ENCODE data around the gene RNASEH2B. TPM values are rescaled to one million over a fixed set of nuclear protein-coding genes. Genes with fewer than 3 reads are reported as not detected.

Gene RNASEH2B
- total RNA-seq, 1 donor from 2014 or later = 60.5 TPM

DNA sequence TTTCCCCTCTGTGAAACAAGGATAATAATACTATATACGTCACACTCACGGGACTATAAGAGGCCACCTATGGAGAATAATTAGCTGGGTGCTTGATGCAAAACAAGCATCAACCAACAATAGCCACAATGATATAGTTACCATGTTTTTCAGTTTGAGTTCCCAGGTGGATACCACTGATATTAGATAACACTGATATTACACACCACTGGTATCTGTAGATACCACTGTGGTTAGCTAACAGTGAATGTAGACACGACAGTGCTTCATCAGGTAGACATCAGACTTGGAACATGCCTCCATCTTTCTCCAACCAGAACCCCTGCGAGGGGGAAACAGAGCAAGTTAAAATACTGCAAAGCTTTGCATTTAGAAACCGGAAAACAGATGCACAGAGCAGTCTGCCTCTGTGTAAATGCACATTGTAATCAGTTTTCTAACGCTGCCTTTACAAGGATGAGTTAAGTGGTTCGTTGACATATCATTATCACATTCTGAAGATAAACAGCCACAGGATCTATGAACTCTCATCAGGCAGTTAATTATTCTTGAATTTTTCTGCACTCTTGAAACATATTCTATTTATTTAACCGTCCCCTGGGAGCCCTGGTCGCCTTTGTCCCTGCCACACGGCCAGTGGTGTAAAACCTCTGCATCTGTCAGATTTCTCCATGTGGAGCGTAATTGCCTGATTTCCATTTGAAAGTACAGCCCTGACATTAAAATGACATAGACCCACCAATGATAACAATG, 80.7 kb downstream of the RNASEH2B start:
- peaks cover 7 to 15% of the 10 kb centered on the region in 2 donors for H3K4me1 ChIP-seq
- peak overlapping the region; percentile 23 to 38 for H3K4me3 ChIP-seq
- DNase-seq (ENCODE audit: low spot score in 2 of 2) = no peak
- peak overlapping the region; percentile 2 to 57 for H3K27ac ChIP-seq
- H3K36me3 ChIP-seq = no peaks in the 10 kb centered on the region
- TF ChIP-seq, protein P1, sequence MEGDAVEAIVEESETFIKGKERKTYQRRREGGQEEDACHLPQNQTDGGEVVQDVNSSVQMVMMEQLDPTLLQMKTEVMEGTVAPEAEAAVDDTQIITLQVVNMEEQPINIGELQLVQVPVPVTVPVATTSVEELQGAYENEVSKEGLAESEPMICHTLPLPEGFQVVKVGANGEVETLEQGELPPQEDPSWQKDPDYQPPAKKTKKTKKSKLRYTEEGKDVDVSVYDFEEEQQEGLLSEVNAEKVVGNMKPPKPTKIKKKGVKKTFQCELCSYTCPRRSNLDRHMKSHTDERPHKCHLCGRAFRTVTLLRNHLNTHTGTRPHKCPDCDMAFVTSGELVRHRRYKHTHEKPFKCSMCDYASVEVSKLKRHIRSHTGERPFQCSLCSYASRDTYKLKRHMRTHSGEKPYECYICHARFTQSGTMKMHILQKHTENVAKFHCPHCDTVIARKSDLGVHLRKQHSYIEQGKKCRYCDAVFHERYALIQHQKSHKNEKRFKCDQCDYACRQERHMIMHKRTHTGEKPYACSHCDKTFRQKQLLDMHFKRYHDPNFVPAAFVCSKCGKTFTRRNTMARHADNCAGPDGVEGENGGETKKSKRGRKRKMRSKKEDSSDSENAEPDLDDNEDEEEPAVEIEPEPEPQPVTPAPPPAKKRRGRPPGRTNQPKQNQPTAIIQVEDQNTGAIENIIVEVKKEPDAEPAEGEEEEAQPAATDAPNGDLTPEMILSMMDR (IDR thresholded peaks at IDR 0.05) = no peak
- intact Hi-C loops (cut with DNase I) = loop anchor here (5.0 kb wide), 1 partner anchor 62 kb away; no protein-coding TSS in a partner anchor
- no peaks in the 10 kb centered on the region for H3K9me3 ChIP-seq
- no peaks in the 10 kb centered on the region for H3K27me3 ChIP-seq

DNA sequence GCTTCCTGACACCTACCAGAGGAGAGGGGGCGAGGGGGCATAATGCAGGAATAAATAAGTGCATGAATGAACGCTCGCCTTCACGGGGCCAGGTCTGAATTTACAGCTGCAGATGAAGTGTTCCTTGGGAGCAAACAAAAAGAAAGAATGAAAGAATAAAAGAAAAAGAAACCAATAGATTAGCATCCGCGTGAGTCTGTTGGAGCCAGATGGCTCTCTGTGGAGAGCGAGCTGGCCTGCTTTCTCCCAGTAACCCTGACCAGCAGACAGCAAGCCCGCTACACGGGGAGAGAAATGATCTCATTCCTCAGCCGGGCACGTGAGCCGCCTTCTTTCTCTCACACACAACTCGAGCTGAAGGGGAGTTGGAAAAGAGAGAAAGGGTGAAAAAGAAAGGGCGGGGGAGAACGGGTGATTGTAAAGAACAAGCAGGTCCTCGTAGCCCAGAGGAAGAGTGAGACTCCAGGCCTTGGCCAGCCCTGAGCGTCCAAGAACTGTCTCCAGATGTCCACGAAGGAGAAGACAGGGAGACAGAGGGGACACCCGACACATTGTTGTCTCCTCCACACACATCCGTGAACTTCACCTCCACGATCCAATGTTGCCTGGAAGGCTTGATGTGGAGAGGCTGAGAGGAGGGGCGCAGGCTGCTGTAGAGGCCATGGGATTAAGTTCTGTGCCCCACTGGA, 81.4 kb downstream of the RNASEH2B start:
- Histone ChIP-seq H3K36me3 (no peaks in the 10 kb centered on the region), H3K27me3 (no peaks in the 10 kb centered on the region), H3K9me3 (no peaks in the 10 kb centered on the region), H3K27ac (peak overlapping the region; percentile 2 to 57), H3K4me1 (peaks cover 7 to 15% of the 10 kb centered on the region in 2 donors), H3K4me3 (peak overlapping the region; percentile 23 to 38)
- TF ChIP-seq, protein P1 (IDR thresholded peaks at IDR 0.05) = no peak
- intact Hi-C loops (cut with DNase I) = loop anchor here (5.0 kb wide), 1 partner anchor 61 kb away; no protein-coding TSS in a partner anchor
- peak in 1 of 2 donors; percentile 77 for DNase-seq (ENCODE audit: low spot score in 2 of 2)

DNA sequence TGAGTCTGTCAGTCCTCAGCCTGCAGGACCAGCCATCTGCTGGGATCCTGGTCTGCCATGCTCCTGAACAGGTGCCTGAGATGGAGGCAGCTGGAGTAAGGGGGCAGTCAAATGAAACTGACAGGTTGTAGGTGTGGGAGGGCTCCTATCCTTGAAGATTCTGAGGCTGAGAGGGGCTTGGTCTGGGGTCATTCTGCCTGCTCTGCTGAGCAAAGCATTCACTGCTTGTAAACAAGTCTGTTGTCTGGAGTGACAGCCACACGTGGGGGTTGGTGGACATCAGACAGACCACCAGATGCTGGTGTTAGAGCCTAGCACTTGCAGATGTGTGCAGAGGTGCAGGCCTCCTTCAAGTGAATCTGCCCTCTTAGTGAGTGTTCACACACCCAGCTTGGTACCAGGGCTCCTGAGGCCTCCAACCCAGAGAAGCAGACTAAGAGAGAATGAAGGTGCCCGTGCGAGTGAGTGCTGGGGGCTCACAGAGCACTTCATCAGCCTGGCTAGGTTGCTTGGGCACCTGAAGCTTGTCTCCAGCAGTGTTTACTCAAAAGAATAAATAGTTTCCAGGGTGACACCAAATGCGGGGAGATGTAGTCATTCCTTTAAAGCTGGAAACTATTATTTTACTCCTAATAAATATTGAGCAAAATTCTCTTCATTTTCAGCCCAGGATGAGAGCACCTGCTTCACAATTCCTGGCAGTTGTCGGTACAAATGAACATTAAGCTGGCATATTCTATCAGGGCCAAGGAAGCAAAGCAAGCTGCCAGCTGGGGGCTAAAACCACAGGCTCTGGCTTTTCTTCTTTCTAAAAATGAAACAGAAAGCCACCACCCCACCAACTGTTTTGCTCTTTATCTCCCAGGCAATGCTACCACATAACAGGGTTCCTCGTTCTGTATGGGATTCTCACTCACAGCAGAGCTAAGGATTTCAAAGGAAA, 82.3 kb downstream of the RNASEH2B start:
- intact Hi-C loops (cut with DNase I) = loop anchor here (5.0 kb wide), 1 partner anchor 60 kb away; no protein-coding TSS in a partner anchor
- Histone ChIP-seq H3K9me3 (no peaks in the 10 kb centered on the region), H3K27me3 (no peaks in the 10 kb centered on the region), H3K4me1 (peaks cover 7 to 15% of the 10 kb centered on the region in 2 donors), H3K27ac (peak overlapping the region in 1 of 2 donors; percentile 57), H3K4me3 (no peak overlapping the region), H3K36me3 (no peaks in the 10 kb centered on the region)
- TF ChIP-seq, protein P1 (IDR thresholded peaks at IDR 0.05) = no peak
- DNase-seq (ENCODE audit: low spot score in 2 of 2) = no peak

DNA sequence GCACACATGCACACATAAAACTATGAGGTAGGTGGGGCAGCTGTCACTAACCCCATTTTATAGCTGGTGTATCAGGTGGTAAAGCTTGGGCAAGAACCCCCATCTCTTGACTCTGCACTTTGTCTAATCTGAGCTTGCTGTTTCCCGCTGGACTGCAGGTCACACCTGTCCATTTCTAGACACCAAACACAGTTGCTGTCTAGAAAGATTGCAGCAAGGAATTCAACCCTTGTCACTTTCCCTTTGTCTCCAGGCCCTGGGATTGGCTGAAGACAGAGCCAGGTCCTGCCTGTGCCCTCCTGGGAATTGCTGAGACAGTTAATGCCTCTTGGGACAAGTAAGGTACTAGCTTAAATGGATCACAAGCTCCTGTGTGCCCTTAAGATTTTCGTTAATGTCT, 83.8 kb downstream of the RNASEH2B start:
- peaks cover 7 to 15% of the 10 kb centered on the region in 2 donors for H3K4me1 ChIP-seq

More for the DNA sequence above, 83.8 kb downstream of the RNASEH2B start:
- intact Hi-C loops (cut with DNase I) = loop anchor here (5.0 kb wide), 1 partner anchor 59 kb away; no protein-coding TSS in a partner anchor
- peak overlapping the region in 1 of 2 donors; percentile 27 for H3K4me3 ChIP-seq
- no peak overlapping the region for H3K27ac ChIP-seq
- H3K36me3 ChIP-seq = no peaks in the 10 kb centered on the region
- DNase-seq (ENCODE audit: low spot score in 2 of 2) = no peak
- H3K9me3 ChIP-seq = no peaks in the 10 kb centered on the region
- TF ChIP-seq, protein P1 (IDR thresholded peaks at IDR 0.05) = no peak
- no peaks in the 10 kb centered on the region for H3K27me3 ChIP-seq
